Measurements from ENCODE around the gene SKIDA1. TPM values are rescaled to one million over a fixed set of nuclear protein-coding genes. Genes with fewer than 3 reads are reported as not detected.

Gene SKIDA1
- total RNA-seq, 5 donors from 2014 or later (not counting 1 experiment from before 2014, with no cell fraction given): 0.12 to 0.72 (median 0.57) TPM

GRCh38 chr10:21496343-21497176 lies 28.9 kb downstream of the SKIDA1 start:
- peaks cover 38 to 56% of the 10 kb centered on the region in 2 donors for H3K27me3 Mint-ChIP-seq
- H3K9me3 Mint-ChIP-seq: no peaks in the 10 kb centered on the region
- no peaks in the 10 kb centered on the region for H3K36me3 Mint-ChIP-seq
- peaks cover 22 to 27% (median 25%) of the 10 kb centered on the region in 3 donors for H3K4me1 Mint-ChIP-seq
- ChIA-PET POLR2A (interaction anchor here (0.6 to 0.7 kb wide), 2 partner anchors 24 to 1118 kb away, joined by 3 to 11 read pairs; no protein-coding TSS in a partner anchor), CTCF (interaction anchor here (0.5 to 3.3 kb wide), 31 partner anchors 10 to 1577 kb away, joined by 3 to 16 read pairs (median 4); partner anchors contain the start of genes SKIDA1 (in 2 of the 2) and MLLT10 (in 1 of the 2))
- Histone ChIP-seq H3K4me3 (ENCODE audit: control insufficient read depth in 1 of 2, extremely low read depth in 1 of 2, low read length in 1 of 2) (peak overlapping the region; percentile 61 to 92), H3K27ac (ENCODE audit: low read length) (no peak overlapping the region), H3K36me3 (ENCODE audit: control insufficient read depth in 2 of 2, extremely low read depth in 1 of 2, insufficient read depth in 1 of 2, low read length in 1 of 2) (no peaks in the 10 kb centered on the region), H3K27me3 (replicated peaks in 1 of 2; ENCODE audit: control insufficient read depth in 2 of 2, extremely low read depth in 1 of 2, insufficient read depth in 2 of 2, low read length in 1 of 2) (peaks cover 0 to 61% of the 10 kb centered on the region in 2 experiments), H3K9me3 (no peaks in the 10 kb centered on the region), H3K4me1 (ENCODE audit: control insufficient read depth in 1 of 2, extremely low read depth in 1 of 2, insufficient read depth in 2 of 2, low read length in 2 of 2) (peaks cover 12 to 47% of the 10 kb centered on the region in 2 experiments)
- DNase-seq (peak in 28 of 35 experiments; percentile 33 to 74 (median 51)), ATAC-seq (replicated peaks in 1 of 4) (peak; percentile 52 to 66 (median 60))
- H3K4me3 Mint-ChIP-seq: peak overlapping the region; percentile 79 to 88 (median 82)
- WGBS (ENCODE audit: insufficient coverage): under 1% methylated on average over 54 of the region's 72 CpGs
- no peak overlapping the region for H3K27ac Mint-ChIP-seq

DNA sequence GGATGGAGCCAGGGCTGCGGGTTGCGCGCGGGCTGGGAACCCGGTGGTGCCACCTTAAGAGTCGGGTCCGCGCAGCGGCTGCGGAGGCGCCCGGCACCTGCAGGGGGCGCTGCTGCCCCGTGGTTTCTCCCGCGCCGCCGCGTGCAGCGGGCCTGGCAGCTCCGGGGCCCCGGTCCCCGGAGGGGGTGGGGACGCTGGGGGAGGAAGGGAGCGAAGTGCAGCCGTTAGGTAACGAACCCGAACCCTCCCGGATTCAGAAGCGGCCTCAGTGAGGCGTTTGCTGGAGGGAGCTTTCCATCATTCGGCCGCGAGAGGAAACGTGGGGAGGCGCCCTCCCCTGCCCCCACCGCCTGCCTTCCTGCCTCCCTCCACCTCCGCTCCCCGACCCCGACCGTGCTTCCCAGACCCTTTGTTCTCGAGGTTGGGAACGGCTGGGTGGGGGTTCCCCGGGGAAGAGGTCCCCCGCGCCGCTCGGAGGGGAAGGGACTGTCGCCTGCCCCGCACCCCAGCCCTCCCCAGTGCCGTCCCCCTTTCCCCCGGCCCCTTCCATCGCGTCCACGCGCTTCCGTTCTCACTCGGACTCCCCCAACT lies 29.6 kb downstream of the SKIDA1 start:
- peak overlapping the region in 1 of 2 donors; percentile 55 for H3K27ac Mint-ChIP-seq
- WGBS (ENCODE audit: insufficient coverage): 3% methylated on average over 18 of the region's 58 CpGs

GRCh38 chr10:21495002-21495751 lies 30.3 kb downstream of the SKIDA1 start:
- Histone ChIP-seq H3K9me3 (no peaks in the 10 kb centered on the region), H3K27me3 (replicated peaks in 1 of 2; ENCODE audit: control insufficient read depth in 2 of 2, extremely low read depth in 1 of 2, insufficient read depth in 2 of 2, low read length in 1 of 2) (peaks cover 0 to 48% of the 10 kb centered on the region in 2 experiments), H3K4me1 (ENCODE audit: control insufficient read depth in 1 of 2, extremely low read depth in 1 of 2, insufficient read depth in 2 of 2, low read length in 2 of 2) (peaks cover 12 to 42% of the 10 kb centered on the region in 2 experiments), H3K27ac (ENCODE audit: low read length) (no peak overlapping the region), H3K4me3 (ENCODE audit: control insufficient read depth in 1 of 2, extremely low read depth in 1 of 2, low read length in 1 of 2) (peak overlapping the region; percentile 61 to 92), H3K36me3 (ENCODE audit: control insufficient read depth in 2 of 2, extremely low read depth in 1 of 2, insufficient read depth in 1 of 2, low read length in 1 of 2) (no peaks in the 10 kb centered on the region)
- peaks cover 34 to 52% of the 10 kb centered on the region in 2 donors for H3K27me3 Mint-ChIP-seq
- peak overlapping the region; percentile 82 to 88 (median 87) for H3K4me3 Mint-ChIP-seq
- H3K27ac Mint-ChIP-seq: peak overlapping the region in 1 of 2 donors; percentile 55
- ChIA-PET POLR2A (interaction anchor here in 1 of 2 donors (0.5 kb wide), 1 partner anchor 1060 kb away, joined by 5 read pairs; no protein-coding TSS in a partner anchor), CTCF (interaction anchor here (0.5 to 3.3 kb wide), 10 partner anchors 24 to 845 kb away, joined by 3 to 16 read pairs (median 4); partner anchors contain the start of genes COMMD3 (in 1 of the 2) and SKIDA1 (in 1 of the 2))
- DNase-seq: no peak
- WGBS (ENCODE audit: insufficient coverage): under 1% methylated on average over 23 of the region's 42 CpGs
- H3K4me1 Mint-ChIP-seq: peaks cover 22 to 25% (median 25%) of the 10 kb centered on the region in 3 donors
- H3K9me3 Mint-ChIP-seq: no peaks in the 10 kb centered on the region
- no peaks in the 10 kb centered on the region for H3K36me3 Mint-ChIP-seq
- ATAC-seq (replicated peaks in 1 of 4): peak in 3 of 4 experiments; percentile 0 to 12 (median 1)

More for the DNA sequence above, 29.6 kb downstream of the SKIDA1 start:
- no peaks in the 10 kb centered on the region for H3K36me3 ChIP-seq (ENCODE audit: control insufficient read depth in 2 of 2, extremely low read depth in 1 of 2, insufficient read depth in 1 of 2, low read length in 1 of 2)
- H3K4me1 Mint-ChIP-seq: peaks cover 22 to 26% (median 25%) of the 10 kb centered on the region in 3 donors
- ATAC-seq (replicated peaks in 1 of 4) (peak; percentile 85 to 89 (median 87)), DNase-seq (peak; percentile 66 to 92 (median 81))
- H3K36me3 Mint-ChIP-seq: no peaks in the 10 kb centered on the region
- peaks cover 33 to 56% of the 10 kb centered on the region in 2 donors for H3K27me3 Mint-ChIP-seq
- H3K4me1 ChIP-seq (ENCODE audit: control insufficient read depth in 1 of 2, extremely low read depth in 1 of 2, insufficient read depth in 2 of 2, low read length in 2 of 2): peaks cover 12 to 47% of the 10 kb centered on the region in 2 experiments
- POLR2A ChIA-PET: no interaction called here
- H3K4me3 ChIP-seq (ENCODE audit: control insufficient read depth in 1 of 2, extremely low read depth in 1 of 2, low read length in 1 of 2): peak overlapping the region; percentile 61 to 92
- H3K9me3 Mint-ChIP-seq: no peaks in the 10 kb centered on the region
- H3K27me3 ChIP-seq (replicated peaks in 1 of 2; ENCODE audit: control insufficient read depth in 2 of 2, extremely low read depth in 1 of 2, insufficient read depth in 2 of 2, low read length in 1 of 2): peaks cover 0 to 55% of the 10 kb centered on the region in 2 experiments
- H3K27ac ChIP-seq (ENCODE audit: low read length): no peak overlapping the region
- H3K4me3 Mint-ChIP-seq: peak overlapping the region; percentile 82 to 88 (median 87)
- no peaks in the 10 kb centered on the region for H3K9me3 ChIP-seq
- CTCF ChIA-PET: interaction anchor here (0.5 to 3.3 kb wide), 24 partner anchors 16 to 1494 kb away, joined by 3 to 16 read pairs (median 4); partner anchors contain the start of genes SKIDA1 (in 2 of the 2), COMMD3 (in 1 of the 2) and MLLT10 (in 1 of the 2)

GRCh38 chr10:21494191-21495001 lies 31.1 kb downstream of the SKIDA1 start:
- Mint-ChIP-seq H3K27me3 (peaks cover 35 to 44% of the 10 kb centered on the region in 2 donors), H3K4me1 (peaks cover 19 to 25% (median 23%) of the 10 kb centered on the region in 3 donors), H3K27ac (no peak overlapping the region), H3K36me3 (no peaks in the 10 kb centered on the region), H3K4me3 (peak overlapping the region; percentile 82 to 88 (median 87)), H3K9me3 (no peaks in the 10 kb centered on the region)
- 4% methylated on average over 57 of the region's 66 CpGs for WGBS (ENCODE audit: insufficient coverage)
- Histone ChIP-seq H3K27ac (ENCODE audit: low read length) (no peak overlapping the region), H3K4me1 (ENCODE audit: control insufficient read depth in 1 of 2, extremely low read depth in 1 of 2, insufficient read depth in 2 of 2, low read length in 2 of 2) (peaks cover 10 to 35% of the 10 kb centered on the region in 2 experiments), H3K36me3 (ENCODE audit: control insufficient read depth in 2 of 2, extremely low read depth in 1 of 2, insufficient read depth in 1 of 2, low read length in 1 of 2) (no peaks in the 10 kb centered on the region), H3K27me3 (replicated peaks in 1 of 2; ENCODE audit: control insufficient read depth in 2 of 2, extremely low read depth in 1 of 2, insufficient read depth in 2 of 2, low read length in 1 of 2) (peaks cover 0 to 41% of the 10 kb centered on the region in 2 experiments), H3K9me3 (no peaks in the 10 kb centered on the region), H3K4me3 (ENCODE audit: control insufficient read depth in 1 of 2, extremely low read depth in 1 of 2, low read length in 1 of 2) (peak overlapping the region; percentile 61 to 92)
- ChIA-PET CTCF (interaction anchor here (0.5 to 0.6 kb wide), 4 partner anchors 13 to 1494 kb away, joined by 3 to 4 read pairs (median 3); no protein-coding TSS in a partner anchor), POLR2A (interaction anchor here (0.5 to 0.6 kb wide), 3 partner anchors 43 to 1061 kb away, joined by 5 to 10 read pairs (median 5); no protein-coding TSS in a partner anchor)
- peak in 2 of 35 experiments; percentile 21 to 31 for DNase-seq
- no peak for ATAC-seq (replicated peaks in 1 of 4)

GRCh38 chr10:21493784-21494183 lies 31.7 kb downstream of the SKIDA1 start:
- Histone ChIP-seq H3K9me3 (no peaks in the 10 kb centered on the region), H3K4me1 (ENCODE audit: control insufficient read depth in 1 of 2, extremely low read depth in 1 of 2, insufficient read depth in 2 of 2, low read length in 2 of 2) (peaks cover 10 to 35% of the 10 kb centered on the region in 2 experiments), H3K27ac (ENCODE audit: low read length) (no peak overlapping the region), H3K4me3 (ENCODE audit: control insufficient read depth in 1 of 2, extremely low read depth in 1 of 2, low read length in 1 of 2) (peak overlapping the region in 1 of 2 donors; percentile 92), H3K36me3 (ENCODE audit: control insufficient read depth in 2 of 2, extremely low read depth in 1 of 2, insufficient read depth in 1 of 2, low read length in 1 of 2) (no peaks in the 10 kb centered on the region), H3K27me3 (replicated peaks in 1 of 2; ENCODE audit: control insufficient read depth in 2 of 2, extremely low read depth in 1 of 2, insufficient read depth in 2 of 2, low read length in 1 of 2) (peaks cover 0 to 43% of the 10 kb centered on the region in 2 experiments)
- POLR2A ChIA-PET: interaction anchor here in 1 of 2 donors (0.6 kb wide), 1 partner anchor 43 kb away, joined by 10 read pairs; no protein-coding TSS in a partner anchor
- CTCF ChIA-PET: interaction anchor here in 1 of 2 donors (0.6 kb wide), 2 partner anchors 13 to 1495 kb away, joined by 3 to 4 read pairs; no protein-coding TSS in a partner anchor
- 10% methylated on average over 3 of the region's 9 CpGs for WGBS (ENCODE audit: insufficient coverage)
- DNase-seq: no peak
- no peaks in the 10 kb centered on the region for H3K36me3 Mint-ChIP-seq
- H3K9me3 Mint-ChIP-seq: no peaks in the 10 kb centered on the region
- H3K27ac Mint-ChIP-seq: no peak overlapping the region
- peaks cover 18 to 25% (median 23%) of the 10 kb centered on the region in 3 donors for H3K4me1 Mint-ChIP-seq
- peak overlapping the region; percentile 75 to 88 (median 76) for H3K4me3 Mint-ChIP-seq
- H3K27me3 Mint-ChIP-seq: peaks cover 29 to 38% of the 10 kb centered on the region in 2 donors
- no peak for ATAC-seq (replicated peaks in 1 of 4)

All from T-cell (primary cell).